Mesothelial cell of epicardium (in vitro differentiated cells): ENCODE data around the gene RAB33B. TPM values are rescaled to one million over a fixed set of nuclear protein-coding genes. Genes with fewer than 3 reads are reported as not detected.

Source experiments
- DNase-seq, 2 experiments: peaks; one replicate each; pipeline ENCODE4 v3.0.0; 2021; ENCODE audit warnings: low spot score in 2 of 2; ENCODE audit not compliant: unreplicated experiment in 2 of 2
- H3K27ac Mint-ChIP-seq: 2 replicates; pipeline ENCODE4 v1.8.0; 2021; ENCODE audit warnings: mixed read lengths
- H3K27me3 Mint-ChIP-seq: 2 replicates; pipeline ENCODE4 v1.8.0; 2021; ENCODE audit warnings: low read depth, mixed read lengths
- H3K36me3 Mint-ChIP-seq: 2 replicates; pipeline ENCODE4 v1.8.0; 2021; ENCODE audit warnings: mixed read lengths
- H3K4me1 Mint-ChIP-seq: 2 replicates; pipeline ENCODE4 v1.8.0; 2021; ENCODE audit warnings: mixed read lengths
- H3K4me3 Mint-ChIP-seq: 2 replicates; pipeline ENCODE4 v1.8.0; 2021; ENCODE audit warnings: mild to moderate bottlenecking, moderate library complexity, mixed read lengths
- H3K9me3 Mint-ChIP-seq: 2 replicates; pipeline ENCODE4 v1.8.0; 2021; ENCODE audit warnings: mixed read lengths
- total RNA-seq: library from RNA; stranded (reverse); gene quantifications from 3 replicates; pipeline ENCODE4 v1.2.1, GENCODE V29; 2021
- TF ChIP-seq, protein P1 (sequence below): fragments of 200-600 bp; sonication (generic); IDR thresholded peaks from one replicate; pipeline ENCODE4 v1.5.0; 2021; ENCODE audit warnings: antibody characterized with exemption; ENCODE audit not compliant: unreplicated experiment

RAB33B gene
- total RNA-seq, 1 donor from 2014 or later: 9.8 TPM

DNA sequence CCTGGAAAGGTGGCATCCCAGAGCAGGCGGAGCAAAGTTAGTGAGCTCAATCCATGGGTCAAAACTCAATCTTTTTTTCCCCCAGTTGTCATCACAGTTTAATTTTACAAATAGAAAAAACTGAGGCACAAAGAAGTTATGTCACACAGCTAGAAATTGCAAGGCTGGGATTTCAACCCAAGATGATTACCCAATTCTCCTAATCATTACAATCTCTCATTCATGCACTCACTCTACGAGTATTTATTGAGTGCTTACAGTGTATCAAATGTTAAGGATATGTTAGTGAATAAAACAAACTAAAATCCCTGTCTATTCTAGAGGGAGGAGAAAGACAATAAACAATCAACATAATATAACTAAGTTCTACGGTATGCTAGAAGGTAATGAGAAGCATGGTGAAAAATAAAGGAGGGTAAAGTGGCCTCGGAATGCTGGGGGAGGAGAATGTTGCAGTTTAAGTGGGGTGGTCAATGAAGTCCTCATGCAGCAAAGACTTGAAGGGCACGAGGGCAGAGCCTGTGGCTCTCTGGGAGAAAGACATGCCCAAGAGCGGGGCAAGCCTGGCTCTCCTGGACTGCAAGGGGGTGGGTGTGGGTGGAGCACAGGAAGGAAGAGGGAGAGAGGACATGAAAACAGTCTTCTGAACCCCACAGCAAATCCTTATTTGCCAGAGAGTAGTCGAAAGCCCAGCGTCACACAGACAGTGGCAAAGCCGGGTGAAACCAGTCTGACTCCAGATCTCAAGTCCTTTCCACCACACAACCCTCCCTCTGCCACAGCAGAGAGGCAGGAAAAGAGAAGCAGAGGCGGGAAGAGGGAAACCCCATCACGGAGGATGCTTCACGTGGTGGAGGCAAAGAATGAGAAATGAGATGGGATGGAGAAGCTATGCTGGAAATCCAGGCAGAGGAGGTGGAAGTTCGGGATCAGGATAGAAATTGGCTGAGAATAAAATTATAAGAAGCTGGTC lies 48.3 kb downstream of the RAB33B start:
- no peak overlapping the region for H3K4me3 Mint-ChIP-seq
- no peak overlapping the region for H3K27ac Mint-ChIP-seq
- TF ChIP-seq, protein P1, sequence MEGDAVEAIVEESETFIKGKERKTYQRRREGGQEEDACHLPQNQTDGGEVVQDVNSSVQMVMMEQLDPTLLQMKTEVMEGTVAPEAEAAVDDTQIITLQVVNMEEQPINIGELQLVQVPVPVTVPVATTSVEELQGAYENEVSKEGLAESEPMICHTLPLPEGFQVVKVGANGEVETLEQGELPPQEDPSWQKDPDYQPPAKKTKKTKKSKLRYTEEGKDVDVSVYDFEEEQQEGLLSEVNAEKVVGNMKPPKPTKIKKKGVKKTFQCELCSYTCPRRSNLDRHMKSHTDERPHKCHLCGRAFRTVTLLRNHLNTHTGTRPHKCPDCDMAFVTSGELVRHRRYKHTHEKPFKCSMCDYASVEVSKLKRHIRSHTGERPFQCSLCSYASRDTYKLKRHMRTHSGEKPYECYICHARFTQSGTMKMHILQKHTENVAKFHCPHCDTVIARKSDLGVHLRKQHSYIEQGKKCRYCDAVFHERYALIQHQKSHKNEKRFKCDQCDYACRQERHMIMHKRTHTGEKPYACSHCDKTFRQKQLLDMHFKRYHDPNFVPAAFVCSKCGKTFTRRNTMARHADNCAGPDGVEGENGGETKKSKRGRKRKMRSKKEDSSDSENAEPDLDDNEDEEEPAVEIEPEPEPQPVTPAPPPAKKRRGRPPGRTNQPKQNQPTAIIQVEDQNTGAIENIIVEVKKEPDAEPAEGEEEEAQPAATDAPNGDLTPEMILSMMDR: no peak
- H3K27me3 Mint-ChIP-seq: no peaks in the 10 kb centered on the region
- H3K9me3 Mint-ChIP-seq: peaks cover 4% of the 10 kb centered on the region
- peaks cover 36% of the 10 kb centered on the region for H3K4me1 Mint-ChIP-seq
- DNase-seq: no peak
- H3K36me3 Mint-ChIP-seq: peaks cover 13% of the 10 kb centered on the region

DNA sequence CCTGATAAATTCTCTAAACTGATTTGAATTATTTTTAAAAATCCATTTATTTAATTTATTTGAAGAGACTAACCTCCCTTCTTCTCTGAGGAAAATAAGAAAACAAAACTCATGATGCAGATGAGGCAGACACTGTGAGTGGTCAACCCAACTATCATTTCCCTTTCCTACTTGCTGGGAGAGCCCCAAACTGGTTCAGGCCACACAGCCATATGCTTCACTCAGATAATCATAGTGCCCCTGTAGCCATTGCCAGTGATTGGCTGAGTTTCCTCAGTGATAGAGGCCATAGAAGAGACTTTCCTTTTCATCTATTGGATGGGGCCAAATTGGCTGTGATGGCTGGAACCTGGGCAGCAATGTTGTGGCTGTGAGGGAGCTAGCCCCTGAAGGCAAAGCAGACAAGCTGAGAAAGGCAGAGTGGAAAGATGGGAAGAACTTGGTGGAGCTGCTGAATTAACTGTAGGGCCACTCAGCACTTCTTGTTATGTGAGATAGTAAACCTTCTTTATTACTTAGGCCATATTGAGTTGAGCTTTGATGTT lies 49.8 kb downstream of the RAB33B start:
- H3K4me1 Mint-ChIP-seq: peaks cover 25% of the 10 kb centered on the region
- DNase-seq: no peak
- H3K27me3 Mint-ChIP-seq: no peaks in the 10 kb centered on the region

DNA sequence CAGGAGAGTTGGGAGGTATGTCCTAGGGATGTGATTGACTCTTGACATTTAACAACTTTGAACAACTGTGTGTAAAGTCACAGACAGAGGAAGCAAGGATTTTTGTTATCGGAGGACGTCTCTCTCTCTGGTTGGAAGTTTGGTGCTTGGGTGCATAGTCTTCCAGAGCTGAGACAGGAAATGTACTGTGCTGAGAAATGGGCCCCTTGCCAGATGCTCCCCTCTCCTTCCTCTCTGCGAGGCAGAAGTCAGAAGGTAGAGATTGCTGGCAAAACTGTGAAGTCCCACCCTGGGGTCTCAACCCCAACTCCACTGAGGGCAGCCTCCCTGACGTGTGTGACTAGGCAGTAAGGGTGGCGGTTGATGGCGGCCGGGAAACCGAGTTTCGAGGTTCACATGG lies 52.9 kb downstream of the RAB33B start:
- DNase-seq: no peak
- Mint-ChIP-seq H3K4me1 (peaks cover 4% of the 10 kb centered on the region), H3K27me3 (no peaks in the 10 kb centered on the region), H3K36me3 (peaks cover 32% of the 10 kb centered on the region), H3K9me3 (peaks cover 4% of the 10 kb centered on the region), H3K4me3 (no peak overlapping the region), H3K27ac (no peak overlapping the region)
- TF ChIP-seq, protein P1: no peak

More for the DNA sequence above, 49.8 kb downstream of the RAB33B start:
- Mint-ChIP-seq H3K9me3 (peaks cover 4% of the 10 kb centered on the region), H3K27ac (no peak overlapping the region), H3K36me3 (peaks cover 16% of the 10 kb centered on the region), H3K4me3 (no peak overlapping the region)
- TF ChIP-seq, protein P1: no peak

DNA sequence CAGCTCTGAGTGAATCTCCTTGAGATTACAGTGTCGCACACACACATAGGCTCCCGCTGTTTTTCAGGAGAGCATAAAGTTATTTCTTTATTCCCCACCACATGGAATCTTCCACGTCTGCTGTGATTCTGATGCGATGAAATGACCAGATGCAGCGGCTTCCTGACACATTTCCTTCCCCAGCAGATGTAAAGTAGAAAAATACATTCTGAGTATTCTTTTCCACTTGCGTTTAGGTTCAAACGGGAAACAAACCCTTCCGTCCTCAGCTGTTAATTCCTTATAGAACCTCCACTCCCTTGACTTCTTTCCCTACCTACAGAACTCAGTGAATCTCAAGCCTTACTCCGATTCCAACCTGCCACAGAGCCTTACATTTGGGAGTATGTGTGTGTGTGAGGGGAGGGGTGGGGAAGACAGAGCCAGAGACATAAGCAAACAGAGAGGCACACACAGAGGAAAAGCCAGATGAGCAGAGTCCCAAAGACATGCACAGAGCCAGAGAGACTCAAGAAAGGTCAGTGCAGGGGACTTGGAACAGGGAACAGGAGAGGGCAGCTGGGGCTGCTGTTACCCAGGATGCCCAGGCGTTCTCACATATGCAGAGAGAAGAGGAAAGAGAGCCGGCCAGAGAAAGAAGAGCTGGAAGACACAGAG lies 54.8 kb downstream of the RAB33B start:
- TF ChIP-seq, protein P1: no peak
- Mint-ChIP-seq H3K9me3 (peaks cover 3% of the 10 kb centered on the region), H3K4me3 (no peak overlapping the region), H3K27me3 (no peaks in the 10 kb centered on the region), H3K36me3 (peaks cover 32% of the 10 kb centered on the region), H3K27ac (peak overlapping the region; percentile 13), H3K4me1 (no peaks in the 10 kb centered on the region)
- DNase-seq: no peak

DNA sequence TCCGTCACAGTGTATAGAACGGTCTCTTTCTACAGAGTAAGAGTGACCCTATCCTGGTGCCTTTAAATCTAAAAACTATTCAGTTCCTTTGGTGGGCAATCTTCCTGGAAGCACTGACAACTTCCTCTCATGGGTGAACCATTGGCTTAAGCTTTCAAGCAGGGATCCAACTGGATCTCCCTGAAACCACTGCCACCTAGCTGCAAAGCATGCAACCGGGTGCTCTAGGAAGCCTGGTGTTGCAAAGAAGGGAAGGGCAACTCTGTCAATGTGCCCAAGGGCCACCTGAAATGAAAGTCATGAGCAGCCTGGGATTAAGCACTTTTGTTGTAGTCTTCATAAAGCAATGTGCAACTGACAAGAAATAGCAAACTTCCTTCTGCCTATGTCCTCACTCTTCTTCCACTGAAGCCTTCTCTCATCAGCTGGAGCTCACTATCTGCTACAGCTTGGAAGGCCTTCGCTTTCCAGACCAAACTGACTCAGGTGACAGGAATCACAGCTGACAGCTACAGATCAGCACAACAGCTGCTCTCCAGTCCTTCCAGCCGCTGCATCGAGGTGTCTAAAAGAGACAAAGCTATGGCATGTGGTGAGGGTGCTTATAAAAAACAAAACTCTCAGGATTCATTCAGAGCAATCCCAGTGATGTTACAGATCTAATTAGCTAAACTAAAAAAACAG lies 55.9 kb downstream of the RAB33B start:
- H3K9me3 Mint-ChIP-seq: no peaks in the 10 kb centered on the region
- no peak for DNase-seq
- H3K27ac Mint-ChIP-seq: no peak overlapping the region
- H3K4me1 Mint-ChIP-seq: peaks cover 5% of the 10 kb centered on the region
- H3K27me3 Mint-ChIP-seq: no peaks in the 10 kb centered on the region
- peaks cover 30% of the 10 kb centered on the region for H3K36me3 Mint-ChIP-seq
- H3K4me3 Mint-ChIP-seq: no peak overlapping the region
- TF ChIP-seq, protein P1: no peak
